ENCODE measurements around the gene TJP1.
"Not testable (repeated sequence)": the region's sequence is repeated elsewhere in the genome, so short reads cannot be mapped to it uniquely, and the experiment has no call there.

The TJP1 gene

GRCh38 chr15:29749365-29750086, 72.7 kb downstream of the TJP1 start:
- no peak for DNase-seq

GRCh38 chr15:29747837-29748417, 74.3 kb downstream of the TJP1 start:
- no peak for DNase-seq

- DNase-seq, result no peak
Observed at GRCh38 chr15:29743475-29743874, 78.8 kb downstream of the TJP1 start.

- DNase-seq, result no peak
Observed at GRCh38 chr15:29740692-29741311, 81.5 kb downstream of the TJP1 start.

- no peak for DNase-seq
Observed at GRCh38 chr15:29736744-29737020, 85.6 kb downstream of the TJP1 start.

- DNase-seq, result no peak
Observed at GRCh38 chr15:29736012-29736743, 86.1 kb downstream of the TJP1 start.

GRCh38 chr15:29734917-29735572, 87.2 kb downstream of the TJP1 start:
- no peak for DNase-seq

GRCh38 chr15:29731865-29732264, 90.4 kb downstream of the TJP1 start:
- no peak for DNase-seq

- not testable (repeated sequence) for DNase-seq
Observed at GRCh38 chr15:29730471-29730870, 91.8 kb downstream of the TJP1 start.

GRCh38 chr15:29728418-29728817, 93.8 kb downstream of the TJP1 start:
- no peak for DNase-seq

- no peak for DNase-seq
Observed at GRCh38 chr15:29727871-29728270, 94.4 kb downstream of the TJP1 start.

GRCh38 chr15:29726553-29726952, 95.7 kb downstream of the TJP1 start:
- DNase-seq, result no peak

GRCh38 chr15:29724026-29724425, 98.2 kb downstream of the TJP1 start:
- no peak for DNase-seq

- DNase-seq, result no peak
Observed at GRCh38 chr15:29713784-29714183, 108.5 kb downstream of the TJP1 start.

GRCh38 chr15:29712149-29712885, 110.0 kb downstream of the TJP1 start:
- DNase-seq, result no peak

GRCh38 chr15:29711531-29711930, 110.7 kb downstream of the TJP1 start:
- DNase-seq, result no peak

GRCh38 chr15:29708519-29708918, 113.7 kb downstream of the TJP1 start:
- DNase-seq, result no peak

GRCh38 chr15:29704950-29705597, 117.2 kb downstream of the TJP1 start:
- DNase-seq, result no peak

GRCh38 chr15:29701151-29701550, 121.1 kb downstream of the TJP1 start:
- no peak for DNase-seq

GRCh38 chr15:29700296-29700695, 122.0 kb downstream of the TJP1 start:
- DNase-seq, result no peak

- DNase-seq, result no peak
Observed at GRCh38 chr15:29699791-29700190, 122.5 kb downstream of the TJP1 start.

GRCh38 chr15:29698030-29698701, 124.1 kb downstream of the TJP1 start:
- peak; percentile 75 for DNase-seq

Measured in NCI-H2029 (cell line).